GM13977 (cell line): ENCODE results near the gene MUC5B.

ENCODE experiments used
- DNase-seq: peaks from one replicate; pipeline ENCODE4 v3.0.0; 2012; ENCODE audit warnings: low spot score
- in situ Hi-C: fragments of 300-500 bp; cut with MboI; formaldehyde crosslinking; loops from one replicate; pipeline ENCODE4 v1.12.0; 2022; ENCODE audit warnings: low sequenced_read_pairs, low pct_unique_long_range_greater_than_20kb, mixed read lengths, inconsistent platforms; ENCODE audit not compliant: unreplicated experiment
- TF ChIP-seq, protein P1 (sequence below): IDR thresholded peaks from 2 replicates; pipeline ENCODE4 v1.5.1; 2012; ENCODE audit warnings: mild to moderate bottlenecking, control low read depth; ENCODE audit not compliant: insufficient read depth; ENCODE audit errors: extremely low read depth, missing control alignments

The MUC5B gene

DNA sequence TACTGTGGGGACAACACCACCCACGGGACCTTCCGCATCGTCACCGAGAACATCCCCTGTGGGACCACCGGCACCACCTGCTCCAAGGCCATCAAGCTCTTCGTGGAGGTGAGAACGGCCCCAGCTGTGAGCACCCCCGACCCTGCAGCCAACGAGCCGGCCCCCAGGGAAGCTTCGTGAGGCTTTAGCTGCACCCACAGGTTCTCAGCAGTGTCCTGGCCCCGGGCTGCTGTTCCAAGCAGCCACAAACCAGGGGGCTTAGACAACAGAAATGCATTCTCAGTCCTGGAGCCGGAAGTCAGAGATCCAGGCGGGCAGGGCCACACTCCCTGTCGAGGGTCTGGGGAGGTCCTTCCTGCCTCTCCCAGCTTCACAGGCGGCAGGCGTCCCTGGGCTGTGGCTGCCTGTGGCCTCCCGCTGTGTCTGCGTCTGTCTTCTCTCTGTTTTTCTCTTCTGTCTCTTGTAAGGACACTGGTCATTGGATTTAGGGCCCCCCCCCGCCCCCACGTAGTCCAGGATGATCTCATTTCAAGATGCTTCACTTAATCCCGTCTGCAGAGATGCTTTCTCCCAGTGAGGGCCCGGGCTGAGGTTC, 12.5 kb downstream of the MUC5B start:
- DNase-seq = no peak
- in situ Hi-C loops = no loop called here
- TF ChIP-seq, protein P1, sequence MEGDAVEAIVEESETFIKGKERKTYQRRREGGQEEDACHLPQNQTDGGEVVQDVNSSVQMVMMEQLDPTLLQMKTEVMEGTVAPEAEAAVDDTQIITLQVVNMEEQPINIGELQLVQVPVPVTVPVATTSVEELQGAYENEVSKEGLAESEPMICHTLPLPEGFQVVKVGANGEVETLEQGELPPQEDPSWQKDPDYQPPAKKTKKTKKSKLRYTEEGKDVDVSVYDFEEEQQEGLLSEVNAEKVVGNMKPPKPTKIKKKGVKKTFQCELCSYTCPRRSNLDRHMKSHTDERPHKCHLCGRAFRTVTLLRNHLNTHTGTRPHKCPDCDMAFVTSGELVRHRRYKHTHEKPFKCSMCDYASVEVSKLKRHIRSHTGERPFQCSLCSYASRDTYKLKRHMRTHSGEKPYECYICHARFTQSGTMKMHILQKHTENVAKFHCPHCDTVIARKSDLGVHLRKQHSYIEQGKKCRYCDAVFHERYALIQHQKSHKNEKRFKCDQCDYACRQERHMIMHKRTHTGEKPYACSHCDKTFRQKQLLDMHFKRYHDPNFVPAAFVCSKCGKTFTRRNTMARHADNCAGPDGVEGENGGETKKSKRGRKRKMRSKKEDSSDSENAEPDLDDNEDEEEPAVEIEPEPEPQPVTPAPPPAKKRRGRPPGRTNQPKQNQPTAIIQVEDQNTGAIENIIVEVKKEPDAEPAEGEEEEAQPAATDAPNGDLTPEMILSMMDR = no peak

DNA sequence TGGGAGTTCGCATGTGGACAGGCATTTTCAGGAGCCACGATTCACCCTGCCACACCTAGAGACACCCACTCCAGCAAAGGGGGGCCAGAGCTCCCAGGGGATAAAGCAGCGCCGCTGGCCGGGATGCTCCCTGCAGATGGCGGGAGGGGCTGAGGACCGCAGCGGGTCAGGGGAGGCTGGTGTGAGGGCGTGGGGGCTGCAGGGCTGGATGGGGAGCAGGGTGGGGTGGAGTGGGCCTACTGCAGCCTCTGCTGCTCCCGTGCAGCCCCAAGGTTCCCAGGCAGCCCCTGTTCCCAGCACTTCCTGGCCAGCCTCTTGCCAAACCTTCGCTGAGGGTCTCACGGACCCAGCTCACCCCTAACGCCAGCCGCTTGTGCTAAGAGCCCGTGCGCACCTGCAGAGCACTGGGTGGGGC, 13.0 kb downstream of the MUC5B start:
- in situ Hi-C loops = no loop called here
- DNase-seq = no peak
- TF ChIP-seq, protein P1 = no peak

DNA sequence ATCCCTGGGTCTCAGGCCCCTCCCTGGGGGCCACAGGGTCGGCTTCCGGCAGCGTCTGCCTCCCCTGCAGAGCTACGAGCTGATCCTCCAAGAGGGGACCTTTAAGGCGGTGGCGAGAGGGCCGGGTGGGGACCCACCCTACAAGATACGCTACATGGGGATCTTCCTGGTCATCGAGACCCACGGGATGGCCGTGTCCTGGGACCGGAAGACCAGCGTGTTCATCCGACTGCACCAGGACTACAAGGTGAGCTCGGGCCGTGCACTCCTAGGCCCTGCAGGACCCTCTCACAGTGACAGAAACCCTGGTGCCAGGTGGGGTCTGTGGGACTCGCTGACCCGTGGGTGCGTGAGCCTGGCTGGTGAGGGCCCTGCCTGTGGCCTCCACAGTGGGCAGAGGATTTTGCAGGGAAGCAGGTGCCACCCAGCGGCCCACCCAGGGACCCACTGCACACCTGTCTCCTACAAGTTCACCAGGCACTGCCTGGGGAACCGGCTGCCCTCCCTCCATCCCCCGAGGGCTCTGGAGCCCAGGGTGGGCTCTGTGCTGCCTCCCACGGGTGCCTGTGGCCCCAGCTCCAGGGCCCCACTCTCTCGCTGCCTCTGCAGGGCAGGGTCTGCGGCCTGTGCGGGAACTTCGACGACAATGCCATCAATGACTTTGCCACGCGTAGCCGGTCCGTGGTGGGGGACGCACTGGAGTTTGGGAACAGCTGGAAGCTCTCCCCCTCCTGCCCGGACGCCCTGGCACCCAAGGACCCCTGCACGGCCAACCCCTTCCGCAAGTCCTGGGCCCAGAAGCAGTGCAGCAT, 13.7 kb downstream of the MUC5B start:
- DNase-seq = no peak
- TF ChIP-seq, protein P1 = no peak
- in situ Hi-C loops = no loop called here

DNA sequence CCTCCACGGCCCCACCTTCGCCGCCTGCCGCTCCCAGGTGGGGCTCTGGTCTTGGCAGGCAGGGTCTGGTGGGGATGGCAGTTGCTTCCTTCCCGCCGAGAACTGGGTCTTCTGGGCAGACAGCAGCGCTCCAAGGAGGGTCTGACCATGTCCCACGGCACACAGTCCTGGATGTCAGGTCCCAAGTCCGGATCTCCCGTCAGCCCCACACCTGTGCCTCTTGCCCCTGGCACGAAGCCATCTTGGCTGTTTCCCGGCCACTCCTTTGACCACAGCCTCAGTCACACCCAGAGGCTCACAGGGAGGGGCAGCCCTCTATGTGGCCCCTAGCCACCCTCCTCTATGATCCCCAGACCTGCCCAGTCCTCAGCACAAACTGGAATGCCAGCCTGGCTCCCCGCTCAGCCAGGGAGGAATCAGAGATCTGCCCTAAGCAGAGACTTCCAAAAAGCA, 14.3 kb downstream of the MUC5B start:
- DNase-seq = no peak
- in situ Hi-C loops = no loop called here

DNA sequence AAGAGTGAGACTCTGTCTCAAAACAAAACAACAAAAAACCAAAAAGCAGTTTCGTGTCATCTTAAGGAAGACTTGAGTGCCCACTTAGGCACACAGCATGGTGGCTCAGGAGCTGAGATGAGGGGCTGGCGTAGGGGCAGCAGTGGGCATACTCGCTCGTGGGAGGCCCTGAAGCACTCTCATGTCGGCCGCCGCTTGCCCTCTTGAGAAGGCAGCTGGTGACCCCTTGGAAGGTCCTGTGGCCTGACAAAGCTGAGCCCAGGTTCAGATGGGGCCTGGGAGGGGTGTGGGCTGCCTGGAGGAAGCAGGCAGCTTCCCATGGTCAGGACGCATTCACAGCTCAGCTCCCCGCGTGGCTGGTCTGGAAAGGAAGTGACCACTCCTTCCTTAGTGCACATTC, 15.0 kb downstream of the MUC5B start:
- no peak for DNase-seq
- in situ Hi-C loops = no loop called here
- TF ChIP-seq, protein P1 = no peak

More for the DNA sequence above, 14.3 kb downstream of the MUC5B start:
- TF ChIP-seq, protein P1 = no peak

DNA sequence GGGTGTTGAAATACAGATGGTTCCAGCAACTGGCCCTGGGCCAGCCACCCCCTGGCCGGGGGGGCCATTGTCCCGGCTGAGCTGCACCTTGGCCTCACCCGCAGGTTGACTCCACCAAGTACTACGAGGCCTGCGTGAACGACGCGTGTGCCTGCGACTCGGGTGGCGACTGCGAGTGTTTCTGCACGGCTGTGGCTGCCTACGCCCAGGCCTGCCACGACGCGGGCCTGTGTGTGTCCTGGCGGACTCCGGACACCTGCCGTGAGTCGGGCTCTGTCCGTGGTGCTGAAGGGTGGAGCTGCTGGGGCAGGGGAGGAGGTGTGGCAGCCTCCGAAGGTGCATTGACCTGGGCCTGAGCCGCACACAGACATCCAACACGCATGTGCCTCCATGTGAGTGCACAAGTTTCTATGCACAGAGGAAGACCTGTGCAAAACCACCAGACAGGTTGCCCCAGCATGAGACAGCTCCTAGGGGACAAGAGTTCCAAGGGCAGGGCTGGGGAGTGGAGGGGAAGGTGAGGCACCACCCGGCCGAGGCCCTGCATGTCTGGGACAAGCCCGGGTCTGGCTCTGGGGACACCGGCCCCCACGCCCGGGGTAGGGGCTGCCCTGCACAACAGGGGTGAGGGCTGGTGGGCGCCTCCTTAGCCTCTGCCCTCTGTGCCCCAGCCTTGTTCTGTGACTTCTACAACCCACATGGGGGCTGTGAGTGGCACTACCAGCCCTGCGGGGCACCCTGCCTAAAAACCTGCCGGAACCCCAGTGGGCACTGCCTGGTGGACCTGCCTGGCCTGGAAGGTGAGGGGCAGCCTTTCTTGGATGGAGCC, 16.1 kb downstream of the MUC5B start:
- in situ Hi-C loops = no loop called here
- TF ChIP-seq, protein P1 = no peak
- no peak for DNase-seq
